WTC11 (cell line): ENCODE measurements around the gene ST6GALNAC1. TPM values are rescaled to one million over a fixed set of nuclear protein-coding genes. Genes with fewer than 3 reads are reported as not detected.

Experiments used
- ATAC-seq: fragments of 200-7000 bp; cut with Tn5 transposase; 2 replicates; pipeline ENCODE4 v1.10.0; 2021; ENCODE audit warnings: mild to moderate bottlenecking, moderate library complexity
- CTCF ChIA-PET: fragments of 300-600 bp; sonication (Branson Sonifier 250); formaldehyde crosslinking; loops from one replicate; lab custom pipeline; 2021; ENCODE audit warnings: antibody characterized with exemption; lab: Charles Lee
- POLR2A ChIA-PET: fragments of 350-600 bp; sonication (Branson Sonifier 250); formaldehyde crosslinking; loops from one replicate; lab custom pipeline; 2021; ENCODE audit warnings: antibody characterized with exemption; lab: Charles Lee
- DNase-seq: peaks from one replicate; pipeline ENCODE4 v3.0.0; 2021; ENCODE audit warnings: low spot score
- H3K27ac Mint-ChIP-seq: 2 replicates; pipeline ENCODE4 v1.8.0; 2021; ENCODE audit warnings: mixed read lengths
- H3K27me3 Mint-ChIP-seq: 2 replicates; pipeline ENCODE4 v1.8.0; 2021; ENCODE audit warnings: low read depth, mild to moderate bottlenecking, moderate library complexity, mixed read lengths
- H3K36me3 Mint-ChIP-seq: 2 replicates; pipeline ENCODE4 v1.8.0; 2021; ENCODE audit warnings: mixed read lengths
- H3K4me1 Mint-ChIP-seq: 2 replicates; pipeline ENCODE4 v1.8.0; 2022; ENCODE audit warnings: mixed read lengths
- H3K4me3 Mint-ChIP-seq: 2 replicates; pipeline ENCODE4 v1.8.0; 2021; ENCODE audit warnings: mild to moderate bottlenecking, moderate library complexity, mixed read lengths
- H3K9me3 Mint-ChIP-seq: 2 replicates; pipeline ENCODE4 v1.8.0; 2021; ENCODE audit warnings: mixed read lengths
- AR ChIP-seq: fragments of 250-450 bp; sonication (Bioruptor Pico); IDR thresholded peaks from 2 replicates; pipeline ENCODE4 v1.9.0; 2021; ENCODE audit warnings: mild to moderate bottlenecking
- ATF1 ChIP-seq: sonication (generic); formaldehyde crosslinking; IDR thresholded peaks from 2 replicates; pipeline ENCODE4 v1.8.1; 2023; ENCODE audit warnings: mild to moderate bottlenecking, moderate library complexity, missing genetic modification reagents
- CREB1 ChIP-seq: sonication (generic); formaldehyde crosslinking; IDR thresholded peaks from 2 replicates; pipeline ENCODE4 v1.8.0; 2023; ENCODE audit warnings: mild to moderate bottlenecking, missing genetic modification reagents
- CTCF ChIP-seq: fragments of 200-600 bp; IDR thresholded peaks from 2 replicates; pipeline ENCODE4 v1.8.0; 2022; ENCODE audit warnings: antibody characterized with exemption
- ELF4 ChIP-seq: sonication (generic); formaldehyde crosslinking; IDR thresholded peaks from 2 replicates; pipeline ENCODE4 v1.8.1; 2022; ENCODE audit warnings: low read depth, mild to moderate bottlenecking, moderate library complexity, missing genetic modification reagents
- ESRRA ChIP-seq: sonication (generic); formaldehyde crosslinking; IDR thresholded peaks from 2 replicates; pipeline ENCODE4 v1.8.1; 2022; ENCODE audit warnings: mild to moderate bottlenecking, missing genetic modification reagents, borderline replicate concordance
- HMGA2 ChIP-seq: fragments of 250-450 bp; sonication (Bioruptor Pico); IDR thresholded peaks from 2 replicates; pipeline ENCODE4 v1.4.0; 2021; ENCODE audit warnings: mild to moderate bottlenecking, moderate library complexity
- MXD4 ChIP-seq: fragments of 250-450 bp; sonication (Bioruptor Pico); IDR thresholded peaks from 2 replicates; pipeline ENCODE4 v1.8.0; 2021; ENCODE audit warnings: mild to moderate bottlenecking, moderate library complexity, borderline replicate concordance
- MYBL2 ChIP-seq: sonication (generic); formaldehyde crosslinking; IDR thresholded peaks from 2 replicates; pipeline ENCODE4 v1.8.1; 2023; ENCODE audit warnings: mild to moderate bottlenecking, moderate library complexity, missing genetic modification reagents
- NR3C1 ChIP-seq: sonication (generic); formaldehyde crosslinking; conservative IDR thresholded peaks from 2 replicates; pipeline ENCODE4 v1.8.1; 2023; ENCODE audit warnings: low read depth, mild to moderate bottlenecking, missing genetic modification reagents
- RELA ChIP-seq: sonication (generic); formaldehyde crosslinking; IDR thresholded peaks from 2 replicates; pipeline ENCODE4 v1.8.1; 2022; ENCODE audit warnings: missing genetic modification reagents, mild to moderate bottlenecking, borderline replicate concordance
- TEAD1 ChIP-seq: sonication (generic); formaldehyde crosslinking; IDR thresholded peaks from 2 replicates; pipeline ENCODE4 v1.8.0; 2022; ENCODE audit warnings: mild to moderate bottlenecking, missing genetic modification reagents
- TP53 ChIP-seq: sonication (generic); formaldehyde crosslinking; IDR thresholded peaks from 2 replicates; pipeline ENCODE4 v1.8.1; 2023; ENCODE audit warnings: mild to moderate bottlenecking, missing genetic modification reagents
- ZNF219 ChIP-seq: sonication (generic); formaldehyde crosslinking; IDR thresholded peaks from 2 replicates; pipeline ENCODE4 v1.8.0; 2023; ENCODE audit warnings: missing genetic modification reagents, mild to moderate bottlenecking, borderline replicate concordance
- ZNF232 ChIP-seq: sonication (generic); formaldehyde crosslinking; IDR thresholded peaks from 2 replicates; pipeline ENCODE4 v1.8.0; 2022; ENCODE audit warnings: mild to moderate bottlenecking, missing genetic modification reagents
- ZNF263 ChIP-seq: sonication (generic); formaldehyde crosslinking; IDR thresholded peaks from 2 replicates; pipeline ENCODE4 v1.8.1; 2022; ENCODE audit warnings: low read depth, mild to moderate bottlenecking, moderate library complexity, missing genetic modification reagents
- ZNF317 ChIP-seq: sonication (generic); formaldehyde crosslinking; IDR thresholded peaks from 2 replicates; pipeline ENCODE4 v1.8.1; 2023; ENCODE audit warnings: low read depth, mild to moderate bottlenecking, moderate library complexity, missing genetic modification reagents, borderline replicate concordance
- ZNF396 ChIP-seq: fragments of 250-450 bp; sonication (Bioruptor Pico); IDR thresholded peaks from 2 replicates; pipeline ENCODE4 v1.8.0; 2021; ENCODE audit warnings: mild to moderate bottlenecking, moderate library complexity, borderline replicate concordance
- ZNF423 ChIP-seq: fragments of 250-450 bp; sonication (Bioruptor Pico); IDR thresholded peaks from 2 replicates; pipeline ENCODE4 v2.1.2; 2022; ENCODE audit warnings: mild to moderate bottlenecking, moderate library complexity
- total RNA-seq: library from RNA; stranded (reverse); gene quantifications from 3 replicates; pipeline ENCODE4 v1.2.3, GENCODE V29; 2021
- TF ChIP-seq, protein P1 (sequence below): fragments of 250-450 bp; sonication (Bioruptor Pico); IDR thresholded peaks from 2 replicates; pipeline ENCODE4 v2.1.2; 2022; ENCODE audit warnings: mild to moderate bottlenecking, moderate library complexity
- TF ChIP-seq, protein P2 (sequence below): fragments of 250-450 bp; sonication (Bioruptor Pico); IDR thresholded peaks from 2 replicates; pipeline ENCODE4 v1.9.0; 2021; ENCODE audit warnings: mild to moderate bottlenecking
- TF ChIP-seq, protein P3 (sequence below): sonication (generic); formaldehyde crosslinking; IDR thresholded peaks from 2 replicates; pipeline ENCODE4 v1.8.0; 2022; ENCODE audit warnings: mild to moderate bottlenecking, missing genetic modification reagents
- TF ChIP-seq, protein P4 (sequence below): sonication (generic); formaldehyde crosslinking; IDR thresholded peaks from 2 replicates; pipeline ENCODE4 v1.8.1; 2023; ENCODE audit warnings: mild to moderate bottlenecking, missing genetic modification reagents, moderate library complexity

ST6GALNAC1 gene
- total RNA-seq, 1 experiment from 2014 or later: 0.13 TPM

DNA sequence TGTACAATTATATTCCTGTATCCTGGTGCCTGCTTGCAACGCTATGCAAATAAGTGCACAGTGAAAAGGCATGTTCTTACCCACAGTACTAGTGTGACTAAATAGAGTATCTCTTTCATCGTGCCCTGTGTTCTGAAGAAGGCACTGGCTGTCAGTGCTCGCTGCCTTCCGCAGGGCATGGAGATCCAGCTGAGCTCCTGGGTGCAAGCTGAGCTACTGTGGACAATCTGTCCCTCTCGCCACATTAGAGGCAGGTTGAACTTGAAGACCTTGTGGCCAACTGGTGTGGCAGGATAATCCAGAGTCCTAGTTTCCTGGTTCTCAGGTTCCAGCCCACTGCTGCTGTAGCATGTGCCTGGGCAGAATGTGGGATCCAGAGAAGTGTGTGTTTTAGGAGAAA, 1.9 kb upstream of the ST6GALNAC1 start:
- TF ChIP-seq ZNF423 (CRISPR knock-in tag): no peak
- no peak for TF ChIP-seq TP53 (CRISPR knock-in tag)
- TF ChIP-seq, protein P1, sequence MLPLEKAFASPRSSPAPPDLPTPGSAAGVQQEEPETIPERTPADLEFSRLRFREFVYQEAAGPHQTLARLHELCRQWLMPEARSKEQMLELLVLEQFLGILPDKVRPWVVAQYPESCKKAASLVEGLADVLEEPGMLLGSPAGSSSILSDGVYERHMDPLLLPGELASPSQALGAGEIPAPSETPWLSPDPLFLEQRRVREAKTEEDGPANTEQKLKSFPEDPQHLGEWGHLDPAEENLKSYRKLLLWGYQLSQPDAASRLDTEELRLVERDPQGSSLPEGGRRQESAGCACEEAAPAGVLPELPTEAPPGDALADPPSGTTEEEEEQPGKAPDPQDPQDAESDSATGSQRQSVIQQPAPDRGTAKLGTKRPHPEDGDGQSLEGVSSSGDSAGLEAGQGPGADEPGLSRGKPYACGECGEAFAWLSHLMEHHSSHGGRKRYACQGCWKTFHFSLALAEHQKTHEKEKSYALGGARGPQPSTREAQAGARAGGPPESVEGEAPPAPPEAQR: no peak
- TF ChIP-seq ZNF232 (CRISPR knock-in tag): no peak
- TF ChIP-seq ZNF317 (CRISPR knock-in tag): no peak
- TF ChIP-seq ZNF219 (CRISPR knock-in tag): no peak
- TF ChIP-seq ZNF263 (CRISPR knock-in tag): no peak
- TF ChIP-seq ESRRA (CRISPR knock-in tag): no peak
- no peak for TF ChIP-seq NR3C1
- TF ChIP-seq AR (CRISPR knock-in tag): no peak
- TF ChIP-seq ELF4: no peak
- no peak for TF ChIP-seq MYBL2 (CRISPR knock-in tag)
- TF ChIP-seq MXD4 (CRISPR knock-in tag): no peak
- TF ChIP-seq, protein P2, sequence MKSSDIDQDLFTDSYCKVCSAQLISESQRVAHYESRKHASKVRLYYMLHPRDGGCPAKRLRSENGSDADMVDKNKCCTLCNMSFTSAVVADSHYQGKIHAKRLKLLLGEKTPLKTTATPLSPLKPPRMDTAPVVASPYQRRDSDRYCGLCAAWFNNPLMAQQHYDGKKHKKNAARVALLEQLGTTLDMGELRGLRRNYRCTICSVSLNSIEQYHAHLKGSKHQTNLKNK: no peak
- TF ChIP-seq, protein P3, sequence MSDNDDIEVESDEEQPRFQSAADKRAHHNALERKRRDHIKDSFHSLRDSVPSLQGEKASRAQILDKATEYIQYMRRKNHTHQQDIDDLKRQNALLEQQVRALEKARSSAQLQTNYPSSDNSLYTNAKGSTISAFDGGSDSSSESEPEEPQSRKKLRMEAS (CRISPR knock-in tag): no peak
- no peak for TF ChIP-seq CREB1 (CRISPR knock-in tag)
- no peak for TF ChIP-seq RELA
- no peaks in the 10 kb centered on the region; the same call in 1 of the 2 replicates for H3K27me3 Mint-ChIP-seq
- H3K4me1 Mint-ChIP-seq: peaks cover 8% of the 10 kb centered on the region
- POLR2A ChIA-PET: no interaction called here
- DNase-seq: no peak
- H3K36me3 Mint-ChIP-seq: no peaks in the 10 kb centered on the region
- CTCF ChIA-PET: no interaction called here
- H3K27ac Mint-ChIP-seq: no peak overlapping the region
- ATAC-seq: no peak
- no peak overlapping the region for H3K4me3 Mint-ChIP-seq
- no peaks in the 10 kb centered on the region for H3K9me3 Mint-ChIP-seq

GRCh38 chr17:76644995-76645394, 1.4 kb upstream of the ST6GALNAC1 start:
- TF ChIP-seq HMGA2 (CRISPR knock-in tag) (no peak), CTCF (no peak), ZNF219 (CRISPR knock-in tag) (no peak), ATF1 (CRISPR knock-in tag) (no peak), ZNF396 (CRISPR knock-in tag) (no peak), TEAD1 (CRISPR knock-in tag) (no peak)
- TF ChIP-seq, protein P3 (CRISPR knock-in tag): no peak
- TF ChIP-seq, protein P4, sequence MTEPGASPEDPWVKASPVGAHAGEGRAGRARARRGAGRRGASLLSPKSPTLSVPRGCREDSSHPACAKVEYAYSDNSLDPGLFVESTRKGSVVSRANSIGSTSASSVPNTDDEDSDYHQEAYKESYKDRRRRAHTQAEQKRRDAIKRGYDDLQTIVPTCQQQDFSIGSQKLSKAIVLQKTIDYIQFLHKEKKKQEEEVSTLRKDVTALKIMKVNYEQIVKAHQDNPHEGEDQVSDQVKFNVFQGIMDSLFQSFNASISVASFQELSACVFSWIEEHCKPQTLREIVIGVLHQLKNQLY: no peak
- TF ChIP-seq, protein P2: no peak
- Mint-ChIP-seq H3K36me3 (no peaks in the 10 kb centered on the region), H3K27ac (no peak overlapping the region), H3K4me3 (no peak overlapping the region), H3K9me3 (no peaks in the 10 kb centered on the region), H3K27me3 (no peaks in the 10 kb centered on the region; the same call in 1 of the 2 replicates), H3K4me1 (peaks cover 11% of the 10 kb centered on the region)
- DNase-seq: no peak
- ChIA-PET POLR2A (no interaction called here), CTCF (no interaction called here)
- no peak for ATAC-seq
